RKO (cell line): Measurements from ENCODE around the gene AUNIP.

Experiments
- DNase-seq: peaks from one replicate; pipeline ENCODE4 v3.0.0-alpha.2; 2016; ENCODE audit warnings: low spot score

AUNIP gene

GRCh38 chr1:25828491-25828890, 30.8 kb downstream of the AUNIP start:
- no peak for DNase-seq

- DNase-seq = no peak
Observed at GRCh38 chr1:25826571-25826970, 32.7 kb downstream of the AUNIP start.

GRCh38 chr1:25825605-25826004, 33.7 kb downstream of the AUNIP start:
- no peak for DNase-seq

GRCh38 chr1:25821630-25822091, 37.6 kb downstream of the AUNIP start:
- peak; percentile 70 for DNase-seq

- DNase-seq = no peak
Observed at GRCh38 chr1:25821112-25821476, 38.2 kb downstream of the AUNIP start.

- peak; percentile 74 for DNase-seq
Observed at GRCh38 chr1:25820247-25821111, 38.8 kb downstream of the AUNIP start.

- DNase-seq = peak; percentile 74
Observed at GRCh38 chr1:25819491-25820246, 39.6 kb downstream of the AUNIP start, which contains the start of gene MTFR1L. Gene MTFR1L (plus strand): TSS chr1:25819954. CDS start chr1:25823105, 3,151 bp downstream.

GRCh38 chr1:25818569-25818968, 40.7 kb downstream of the AUNIP start:
- no peak for DNase-seq

- no peak for DNase-seq
Observed at GRCh38 chr1:25817840-25818501, 41.3 kb downstream of the AUNIP start.

- DNase-seq = no peak
Observed at GRCh38 chr1:25816112-25816718, 43.0 kb downstream of the AUNIP start.

- DNase-seq = no peak
Observed at GRCh38 chr1:25815208-25816111, 43.8 kb downstream of the AUNIP start.

- DNase-seq = no peak
Observed at GRCh38 chr1:25814549-25815087, 44.6 kb downstream of the AUNIP start.

- no peak for DNase-seq
Observed at GRCh38 chr1:25813734-25814471, 45.4 kb downstream of the AUNIP start.

- DNase-seq = no peak
Observed at GRCh38 chr1:25813071-25813733, 46.1 kb downstream of the AUNIP start.

- no peak for DNase-seq
Observed at GRCh38 chr1:25811384-25812082, 47.7 kb downstream of the AUNIP start.

- peak; percentile 65 for DNase-seq
Observed at GRCh38 chr1:25810341-25811299, 48.6 kb downstream of the AUNIP start.

GRCh38 chr1:25809929-25810328, 49.3 kb downstream of the AUNIP start:
- DNase-seq = no peak
